ENCODE measurements around the gene NOL7.

DNA sequence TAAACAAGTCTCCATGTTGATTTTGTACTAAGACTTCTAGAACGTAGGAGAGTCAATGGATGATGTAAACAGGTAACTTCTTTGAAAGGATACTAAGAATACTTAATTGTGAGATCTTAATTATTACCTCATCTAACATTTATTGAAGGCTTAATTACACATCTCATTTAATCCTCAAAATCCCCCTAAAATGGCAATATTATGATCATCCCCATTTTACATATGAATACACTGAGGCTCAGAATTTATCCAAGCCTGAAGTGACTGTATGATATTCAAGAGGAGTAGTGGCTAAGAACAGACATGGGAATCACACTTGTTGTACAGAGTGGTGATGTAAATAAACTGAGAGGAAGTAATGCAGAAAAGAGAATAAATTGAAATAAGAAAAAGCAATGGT, 22.9 kb downstream of the NOL7 start:
- no peak for TF ChIP-seq CTCF (IDR thresholded peaks at IDR 0.05)
- TF ChIP-seq EZH2phosphoT487 (IDR thresholded peaks at IDR 0.05) = no peak

All from neural progenitor cell (in vitro differentiated cells).